H1 (cell line): Measurements from ENCODE around the gene CABCOCO1. TPM values are rescaled to one million over a fixed set of nuclear protein-coding genes. Genes with fewer than 3 reads are reported as not detected.

ENCODE experiments used
- CTCF ChIA-PET: fragments of 300-600 bp; sonication (Branson Sonifier 250); formaldehyde crosslinking; loops from one replicate; lab custom pipeline; 2021; ENCODE audit not compliant: partially characterized antibody; lab: Charles Lee
- POLR2A ChIA-PET: fragments of 300-600 bp; sonication (Branson Sonifier 250); formaldehyde crosslinking; loops from one replicate; lab custom pipeline; 2021; ENCODE audit warnings: inconsistent platforms; ENCODE audit not compliant: partially characterized antibody; lab: Charles Lee
- DNase-seq, 2 experiments: peaks; one replicate each; pipeline versions ENCODE4 v3.0.0 to v3.0.0-alpha.2; 2010 to 2022; ENCODE audit warnings: low spot score in 2 of 2, low read depth in 1 of 2, mixed read lengths in 1 of 2
- FAIRE-seq: peaks from 2 replicates; lab custom pipeline; 2011; peaks lifted over from hg19 to GRCh38; lab: Jason Lieb, UNC
- H2AFZ ChIP-seq: 2 replicates; pipeline ENCODE4 v1.8.1; 2012; ENCODE audit warnings: low read length, inconsistent platforms
- H2AK5ac ChIP-seq: 2 replicates; pipeline ENCODE4 v1.6.1; 2013; ENCODE audit warnings: low read depth, low read length
- H2BK120ac ChIP-seq: replicated peaks from 2 replicates; pipeline ENCODE3; 2013; ENCODE audit warnings: low read depth, low read length, inconsistent platforms
- H2BK12ac ChIP-seq: 2 replicates; pipeline ENCODE4 v1.6.1; 2013; ENCODE audit warnings: low read depth, low read length
- H2BK15ac ChIP-seq: 2 replicates; pipeline ENCODE4 v1.6.1; 2013; ENCODE audit warnings: low read length
- H2BK20ac ChIP-seq: 2 replicates; pipeline ENCODE4 v1.6.1; 2013; ENCODE audit warnings: low read length
- H2BK5ac ChIP-seq: 2 replicates; pipeline ENCODE4 v1.6.1; 2013; ENCODE audit warnings: low read depth, low read length
- H3K14ac ChIP-seq: 2 replicates; pipeline ENCODE4 v1.6.1; 2013; ENCODE audit warnings: inconsistent platforms; ENCODE audit not compliant: insufficient read length
- H3K18ac ChIP-seq: 2 replicates; pipeline ENCODE4 v1.6.1; 2013; ENCODE audit warnings: low read length; ENCODE audit errors: extremely low read depth
- H3K23ac ChIP-seq: 2 replicates; pipeline ENCODE4 v1.6.1; 2013; ENCODE audit warnings: inconsistent platforms; ENCODE audit not compliant: insufficient read length
- H3K23me2 ChIP-seq: 2 replicates; pipeline ENCODE4 v1.6.1; 2013; ENCODE audit warnings: low read depth, low read length
- H3K27ac ChIP-seq: 2 replicates; pipeline ENCODE4 v1.6.1; 2011; ENCODE audit warnings: low read depth, low read length, inconsistent platforms
- H3K27me3 ChIP-seq, 4 experiments: replicated peaks in 1 of 4; 1 replicate in 1 of 4; 2 replicates in 3 of 4; pipeline versions ENCODE4 v1.6.1 to v1.8.1; 2011 to 2013; ENCODE audit warnings: low read length in 3 of 4, mild to moderate bottlenecking in 3 of 4, inconsistent platforms in 2 of 4, mixed read lengths in 2 of 4, moderate library complexity in 1 of 4; ENCODE audit not compliant: control insufficient read depth in 3 of 4, insufficient read depth in 3 of 4; ENCODE audit errors: extremely low read depth in 1 of 4
- H3K36me3 ChIP-seq, 4 experiments: 2 replicates each; pipeline versions ENCODE4 v1.6.1 to v1.8.1; 2011 to 2013; ENCODE audit warnings: mild to moderate bottlenecking in 4 of 4, low read length in 3 of 4, moderate library complexity in 2 of 4, control low read depth in 1 of 4, inconsistent platforms in 1 of 4; ENCODE audit not compliant: insufficient read depth in 4 of 4, control insufficient read depth in 2 of 4
- H3K4ac ChIP-seq: replicated peaks from 2 replicates; pipeline ENCODE3; 2013; ENCODE audit warnings: low read length, low read depth, mixed read lengths, inconsistent platforms; ENCODE audit not compliant: insufficient read length
- H3K4me1 ChIP-seq, 4 experiments: replicated peaks in 1 of 4; 1 replicate in 1 of 4; 2 replicates in 3 of 4; pipeline versions ENCODE4 v1.6.1 to v1.8.1; 2011 to 2013; ENCODE audit warnings: low read length in 3 of 4, inconsistent platforms in 2 of 4, mixed read lengths in 1 of 4; ENCODE audit not compliant: insufficient read depth in 4 of 4, control insufficient read depth in 3 of 4
- H3K4me2 ChIP-seq, 2 experiments: 2 replicates each; pipeline versions ENCODE4 v1.6.1 to v1.8.1; 2011 to 2013; ENCODE audit warnings: low read depth in 2 of 2, low read length in 2 of 2, control low read depth in 1 of 2, inconsistent platforms in 1 of 2, mild to moderate bottlenecking in 1 of 2; ENCODE audit not compliant: insufficient read depth in 1 of 2
- H3K4me3 ChIP-seq, 4 experiments: fragments of 200-600, 300-600 bp in 1 of 4; sonication (generic), shearing (Covaris generic), sonication (Bioruptor Twin) in 1 of 4; 2 replicates each; pipeline versions ENCODE4 v1.5.1 to v1.8.1; 2011 to 2016; ENCODE audit warnings: low read length in 4 of 4, low read depth in 3 of 4, control low read depth in 2 of 4, inconsistent platforms in 2 of 4, mild to moderate bottlenecking in 2 of 4, mixed read lengths in 1 of 4, moderate library complexity in 1 of 4; ENCODE audit not compliant: insufficient read depth in 2 of 4; ENCODE audit errors: extremely low read depth in 1 of 4
- H3K56ac ChIP-seq: replicated peaks from 2 replicates; pipeline ENCODE3; 2013; ENCODE audit warnings: low read depth, mild to moderate bottlenecking, mixed read lengths, low read length, inconsistent platforms; ENCODE audit not compliant: insufficient read length
- H3K79me1 ChIP-seq: 2 replicates; pipeline ENCODE4 v1.6.1; 2013; ENCODE audit warnings: low read depth, low read length, control low read depth
- H3K79me2 ChIP-seq, 2 experiments: 2 replicates each; pipeline versions ENCODE4 v1.6.1 to v1.8.1; 2012 to 2013; ENCODE audit warnings: low read length in 2 of 2, mild to moderate bottlenecking in 2 of 2, inconsistent platforms in 1 of 2; ENCODE audit not compliant: insufficient read depth in 2 of 2, control insufficient read depth in 1 of 2
- H3K9ac ChIP-seq, 4 experiments: replicated peaks in 1 of 4; 1 replicate in 1 of 4; 2 replicates in 3 of 4; pipeline versions ENCODE4 v1.6.1 to v1.8.1; 2011 to 2013; ENCODE audit warnings: low read depth in 3 of 4, low read length in 3 of 4, control low read depth in 2 of 4, mild to moderate bottlenecking in 2 of 4, moderate library complexity in 2 of 4, inconsistent platforms in 1 of 4; ENCODE audit errors: extremely low read depth in 1 of 4
- H3K9me3 ChIP-seq, 2 experiments: 2 replicates each; pipeline versions ENCODE4 v1.6.1 to v1.8.1; 2012 to 2013; ENCODE audit warnings: mild to moderate bottlenecking in 2 of 2, moderate library complexity in 2 of 2, control low read depth in 1 of 2, inconsistent platforms in 1 of 2, low read depth in 1 of 2, low read length in 1 of 2, mixed read lengths in 1 of 2; ENCODE audit not compliant: insufficient read depth in 2 of 2
- H4K20me1 ChIP-seq, 2 experiments: replicated peaks in 1 of 2; 2 replicates each; pipeline versions ENCODE3 to v1.8.1; 2011 to 2013; ENCODE audit warnings: inconsistent platforms in 2 of 2, low read length in 2 of 2, mild to moderate bottlenecking in 1 of 2; ENCODE audit not compliant: insufficient read depth in 2 of 2, control insufficient read depth in 1 of 2
- H4K5ac ChIP-seq: 2 replicates; pipeline ENCODE4 v1.6.1; 2013; ENCODE audit warnings: low read length, low read depth, mixed read lengths, inconsistent platforms; ENCODE audit not compliant: insufficient read length
- H4K8ac ChIP-seq: 2 replicates; pipeline ENCODE4 v1.8.0; 2013; ENCODE audit warnings: mild to moderate bottlenecking, moderate library complexity, low read length, inconsistent platforms; ENCODE audit not compliant: insufficient read depth; ENCODE audit errors: extremely low read depth
- H4K91ac ChIP-seq: replicated peaks from 2 replicates; pipeline ENCODE3; 2013; ENCODE audit warnings: low read length, mixed read lengths, inconsistent platforms; ENCODE audit not compliant: insufficient read length
- CHD1 ChIP-seq: IDR thresholded peaks from 2 replicates; pipeline ENCODE4 v1.6.1; 2012; ENCODE audit warnings: low read depth, low read length, improper control_type of control experiment
- CHD2 ChIP-seq: IDR thresholded peaks from 2 replicates; pipeline ENCODE4 v1.6.1; 2012; ENCODE audit warnings: low read length, improper control_type of control experiment
- CREB1 ChIP-seq: IDR thresholded peaks from 2 replicates; pipeline ENCODE4 v1.6.1; 2012; ENCODE audit warnings: inconsistent platforms
- JUN ChIP-seq: IDR thresholded peaks from 2 replicates; pipeline ENCODE4 v1.6.1; 2011; ENCODE audit warnings: low read depth, mild to moderate bottlenecking, improper control_type of control experiment, low read length
- RBBP5 ChIP-seq: IDR thresholded peaks from 2 replicates; pipeline ENCODE4 v1.7.1; 2012; ENCODE audit warnings: low read depth, mild to moderate bottlenecking, inconsistent platforms, low read length, moderate library complexity, borderline replicate concordance
- SIX5 ChIP-seq: IDR thresholded peaks from 2 replicates; pipeline ENCODE4 v1.6.1; 2011; ENCODE audit warnings: mild to moderate bottlenecking, low read depth, low read length
- WGBS, 2 experiments: shearing (Covaris generic) in 1 of 2; methylation state at CpG; one replicate each; pipeline versions ENCODE4 v1.1.6 to v1.1.7; 2013 to 2015; ENCODE audit warnings: low lambda C conversion rate in 2 of 2, mixed read lengths in 2 of 2, inconsistent platforms in 1 of 2, low coverage in 1 of 2, missing lambda C conversion rate in 1 of 2; ENCODE audit not compliant: insufficient replicate concordance in 2 of 2, insufficient coverage in 1 of 2, insufficient read length in 1 of 2; ENCODE audit errors: extremely low coverage in 1 of 2, missing lambda C conversion rate in 1 of 2; 5-methylcytosine and 5-hydroxymethylcytosine counted together
- polyA plus RNA-seq, 7 experiments: library from polyadenylated mRNA; depleted of rRNA in 3 of 7; stranded (reverse) in 5 of 7; unstranded in 2 of 7; fragments of >200 nt in 5 of 7; fragments of 200-250 nt in 2 of 7; gene quantifications; 1 replicate in 5 of 7; 2 replicates in 1 of 7; 4 replicates in 1 of 7; pipeline versions ENCODE4 v1.2.1 to v1.2.3, GENCODE V29; 2011 to 2013; ENCODE audit warnings: missing spikeins in 2 of 7, mixed read lengths in 2 of 7
- total RNA-seq: library from RNA; stranded (reverse); fragmentation: NEBNext Ultra II Directional; extraction: Animal tissue kit (Norgen Biotek cat#: 25700); gene quantifications from 2 replicates; pipeline ENCODE4 v1.2.1, GENCODE V29; 2021

Gene CABCOCO1
- total and polyA plus RNA-seq, 2 of the 8 experiments (the other 6 are each of a cell fraction or from before 2014, with no cell fraction given): not detected

DNA sequence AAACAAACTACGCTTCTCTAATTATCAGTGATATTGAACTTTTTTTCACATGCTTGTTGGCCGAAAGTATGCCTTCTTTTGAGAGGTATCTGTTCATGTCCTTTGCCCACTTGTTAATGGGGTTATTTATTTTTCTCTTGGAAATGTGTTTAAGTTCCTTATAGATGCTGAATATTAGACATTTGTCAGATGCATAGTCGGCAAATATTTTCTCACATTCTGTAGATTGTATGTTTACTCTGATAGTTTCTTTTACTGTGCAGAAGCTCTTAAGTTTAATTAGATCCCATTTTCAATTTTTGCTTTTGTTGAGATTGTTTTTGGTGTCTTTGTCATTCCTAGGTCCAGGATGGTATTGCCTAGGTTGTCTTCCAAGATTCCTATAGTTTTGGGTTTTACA, 73.2 kb downstream of the CABCOCO1 start:
- no peak overlapping the region for H2AFZ ChIP-seq
- no peaks in the 10 kb centered on the region for H3K79me2 ChIP-seq
- H3K23ac ChIP-seq: no peak overlapping the region
- H3K36me3 ChIP-seq: no peaks in the 10 kb centered on the region
- no peak overlapping the region for H3K18ac ChIP-seq
- H3K14ac ChIP-seq: no peak overlapping the region
- no peak overlapping the region for H3K4ac ChIP-seq
- no peak overlapping the region for H3K56ac ChIP-seq
- POLR2A ChIA-PET: no interaction called here
- no peak overlapping the region for H2BK20ac ChIP-seq
- H3K27me3 ChIP-seq: no peaks in the 10 kb centered on the region
- no peak overlapping the region for H4K91ac ChIP-seq
- H2BK120ac ChIP-seq: no peak overlapping the region
- no peak overlapping the region for H3K27ac ChIP-seq
- FAIRE-seq (no peak), DNase-seq (no peak)
- no peak overlapping the region for H2BK5ac ChIP-seq
- CTCF ChIA-PET: interaction anchor here (1.0 to 9.2 kb wide), 10 partner anchors 9 to 466 kb away, joined by 3 to 49 read pairs (median 4); no protein-coding TSS in a partner anchor
- H3K9ac ChIP-seq: no peak overlapping the region
- H3K4me3 ChIP-seq: no peak overlapping the region
- TF ChIP-seq SIX5 (no peak), CHD1 (no peak), CREB1 (no peak), RBBP5 (no peak), CHD2 (no peak), JUN (no peak)
- H4K20me1 ChIP-seq: no peaks in the 10 kb centered on the region
- no peak overlapping the region for H2BK12ac ChIP-seq
- H2BK15ac ChIP-seq: no peak overlapping the region
- no peak overlapping the region for H4K5ac ChIP-seq
- H2AK5ac ChIP-seq: no peak overlapping the region
- H4K8ac ChIP-seq: no peak overlapping the region
- H3K23me2 ChIP-seq: no peaks in the 10 kb centered on the region; the same call in 1 of the 2 replicates
- no peak overlapping the region for H3K4me2 ChIP-seq
- 91% methylated on average over 3 of the region's 3 CpGs; no CpG with 5 or more reads in 1 of the 2 experiments for WGBS, 2 experiments
- H3K9me3 ChIP-seq: no peaks in the 10 kb centered on the region
- H3K79me1 ChIP-seq: no peaks in the 10 kb centered on the region
- no peaks in the 10 kb centered on the region for H3K4me1 ChIP-seq
